GM12864 (cell line): ENCODE measurements around the gene KRABD2.

Experiments used
- DNase-seq: peaks from one replicate; pipeline ENCODE4 v3.0.0-alpha.2; 2011; ENCODE audit warnings: low read depth
- H3K4me3 ChIP-seq: 2 replicates; pipeline ENCODE4 v1.5.1; 2011; ENCODE audit warnings: mild to moderate bottlenecking, low read depth, low read length, control low read depth
- CTCF ChIP-seq: IDR thresholded peaks from 2 replicates; pipeline ENCODE4 v1.5.1; 2011; ENCODE audit warnings: low read depth, mild to moderate bottlenecking, moderate library complexity, low read length, control low read depth, inconsistent platforms; ENCODE audit errors: missing control alignments

KRABD2 gene

GRCh38 chr17:8413938-8414337 lies 37.4 kb upstream of the KRABD2 start:
- no peak for TF ChIP-seq CTCF
- no peak for DNase-seq
- H3K4me3 ChIP-seq = no peak overlapping the region

GRCh38 chr17:8413328-8413727 lies 36.8 kb upstream of the KRABD2 start:
- no peak for TF ChIP-seq CTCF
- H3K4me3 ChIP-seq = no peak overlapping the region
- DNase-seq = no peak

- DNase-seq = no peak
- TF ChIP-seq CTCF = no peak
These were observed 35.6 kb upstream of the KRABD2 start for GRCh38 chr17:8412089-8412488.

GRCh38 chr17:8410883-8411238 lies 34.4 kb upstream of the KRABD2 start:
- no peak overlapping the region for H3K4me3 ChIP-seq
- no peak for TF ChIP-seq CTCF
- DNase-seq = no peak

More at GRCh38 chr17:8412089-8412488, 35.6 kb upstream of the KRABD2 start:
- H3K4me3 ChIP-seq = no peak overlapping the region

- H3K4me3 ChIP-seq = no peak overlapping the region
- peak; percentile 43 for DNase-seq
- peak; percentile 90 for TF ChIP-seq CTCF
These were observed 33.7 kb upstream of the KRABD2 start for GRCh38 chr17:8409966-8410882.

DNA sequence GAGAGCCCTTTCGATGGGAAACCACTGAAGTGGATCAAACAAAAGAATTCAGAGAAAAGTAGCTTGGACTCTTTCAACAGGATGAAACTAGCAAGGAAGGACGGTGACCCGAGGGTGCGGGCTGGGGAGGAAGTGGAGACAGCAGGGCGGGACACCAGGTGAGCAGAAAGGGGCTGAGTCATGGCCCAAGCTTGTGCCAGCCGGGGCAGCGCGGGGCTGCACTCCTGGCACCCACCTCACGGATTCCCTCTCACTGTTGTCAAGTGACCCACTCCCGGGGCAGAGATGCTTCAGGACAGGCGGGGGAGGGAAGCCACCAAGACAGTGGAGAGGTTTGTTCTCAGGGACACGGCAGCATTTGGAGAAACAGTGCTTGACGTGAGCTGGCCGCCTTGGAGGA lies 31.9 kb upstream of the KRABD2 start:
- H3K4me3 ChIP-seq = no peak overlapping the region
- no peak for TF ChIP-seq CTCF

DNA sequence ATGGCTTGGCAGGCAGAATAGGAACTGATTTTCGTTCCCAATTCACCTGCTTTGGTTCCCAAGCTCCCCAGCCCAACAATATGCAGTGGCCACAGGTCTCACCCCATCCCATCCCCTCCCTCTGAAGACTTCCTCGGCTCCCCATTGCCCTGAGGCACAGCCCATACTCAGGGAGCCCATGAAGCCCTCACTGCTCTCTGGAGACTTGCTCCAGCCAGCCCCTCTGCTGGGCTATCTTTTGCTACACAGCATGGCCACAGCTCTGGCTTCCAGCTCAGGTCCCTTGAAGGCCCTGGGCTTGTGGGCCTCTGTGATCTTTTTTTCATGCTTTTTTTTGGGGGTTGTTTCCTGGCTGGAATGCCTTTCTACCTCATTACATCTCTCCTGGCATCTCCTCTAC lies 29.7 kb upstream of the KRABD2 start:
- DNase-seq = no peak
- no peak for TF ChIP-seq CTCF
- H3K4me3 ChIP-seq = no peak overlapping the region

More for the DNA sequence above, 31.9 kb upstream of the KRABD2 start:
- DNase-seq = no peak
